B cell (primary cell): ENCODE measurements around the gene SLPI. TPM values are rescaled to one million over a fixed set of nuclear protein-coding genes. Genes with fewer than 3 reads are reported as not detected.

Experiments
- ATAC-seq: fragments of 200-7000 bp; cut with Tn5 transposase; one replicate; pipeline ENCODE4 v1.10.0; 2021; ENCODE audit warnings: low read depth, mild to moderate bottlenecking, moderate number of reproducible peaks, moderate library complexity
- CTCF ChIA-PET: fragments of 350-600 bp; sonication (Branson Sonifier 250); formaldehyde crosslinking; loops from one replicate; lab custom pipeline; 2021; ENCODE audit warnings: antibody characterized with exemption, inconsistent platforms; lab: Charles Lee
- POLR2A ChIA-PET: fragments of 350-600 bp; sonication (Branson Sonifier 250); formaldehyde crosslinking; loops from one replicate; lab custom pipeline; 2021; ENCODE audit warnings: antibody characterized with exemption; lab: Charles Lee
- DNase-seq: peaks from one replicate; pipeline ENCODE4 v3.0.0; 2013
- H2AFZ ChIP-seq: 2 replicates; pipeline ENCODE4 v1.6.1; 2012; ENCODE audit warnings: mild to moderate bottlenecking, low read depth, low read length; ENCODE audit not compliant: insufficient read depth, poor library complexity, severe bottlenecking
- H3K27ac ChIP-seq, 2 donors: 1 replicate in 1 of 2; 2 replicates in 1 of 2; pipeline ENCODE4 v1.5.1; 2012 to 2013; ENCODE audit warnings: low read length in 2 of 2, mild to moderate bottlenecking in 2 of 2, moderate library complexity in 1 of 2
- H3K27me3 ChIP-seq, 4 experiments: fragments of 200-600 bp in 1 of 4; sonication (generic) in 1 of 4; replicated peaks in 1 of 4; 1 replicate in 2 of 4; 2 replicates in 2 of 4; pipeline versions ENCODE4 v1.6.1 to v1.7.0; 2013 to 2016; ENCODE audit warnings: low read length in 3 of 4, mild to moderate bottlenecking in 2 of 4, mixed read lengths in 1 of 4, moderate library complexity in 1 of 4; ENCODE audit not compliant: insufficient read depth in 4 of 4, control insufficient read depth in 3 of 4; ENCODE audit errors: control extremely low read depth in 1 of 4
- H3K36me3 ChIP-seq, 2 experiments: replicated peaks in 1 of 2; 1 replicate in 1 of 2; 2 replicates in 1 of 2; pipeline versions ENCODE4 v1.6.1 to v1.7.1; 2013; ENCODE audit warnings: low read length in 1 of 2; ENCODE audit not compliant: insufficient read depth in 2 of 2, control insufficient read depth in 1 of 2; ENCODE audit errors: control extremely low read depth in 1 of 2, extremely low read depth in 1 of 2
- H3K4me1 ChIP-seq, 2 donors: fragments of 200-600 bp in 1 of 2; sonication (generic) in 1 of 2; 1 replicate in 1 of 2; 2 replicates in 1 of 2; pipeline versions ENCODE4 v1.5.1 to v1.6.1; 2013 to 2017; ENCODE audit warnings: low read length in 2 of 2; ENCODE audit not compliant: control insufficient read depth in 2 of 2, insufficient read depth in 2 of 2
- H3K4me2 ChIP-seq: replicated peaks from 2 replicates; pipeline ENCODE3; 2012; ENCODE audit warnings: mild to moderate bottlenecking, low read depth, low read length; ENCODE audit not compliant: poor library complexity, severe bottlenecking
- H3K4me3 ChIP-seq, 5 experiments: fragments of 200-600 bp in 1 of 5; sonication (generic) in 1 of 5; 1 replicate in 3 of 5; 2 replicates in 2 of 5; pipeline versions ENCODE4 v1.5.1 to v1.7.0; 2011 to 2016; ENCODE audit warnings: low read length in 4 of 5, mild to moderate bottlenecking in 4 of 5, low read depth in 2 of 5, control low read depth in 1 of 5, moderate library complexity in 1 of 5; ENCODE audit not compliant: insufficient read depth in 1 of 5; ENCODE audit errors: control extremely low read depth in 1 of 5, extremely low read depth in 1 of 5
- H3K79me2 ChIP-seq: fragments of 200-600 bp; sonication (generic); one replicate; pipeline ENCODE4 v1.6.0; 2016; ENCODE audit warnings: low read length; ENCODE audit not compliant: control insufficient read depth, insufficient read depth
- H3K9ac ChIP-seq: fragments of 200-600 bp; sonication (generic); 2 replicates; pipeline ENCODE4 v1.6.1; 2017; ENCODE audit warnings: mild to moderate bottlenecking, low read length, moderate library complexity
- H3K9me3 ChIP-seq, 3 donors: one replicate each; pipeline versions ENCODE4 v1.6.1 to v1.7.1; 2013; ENCODE audit warnings: low read length in 2 of 3; ENCODE audit not compliant: control insufficient read depth in 2 of 3, insufficient read depth in 1 of 3; ENCODE audit errors: control extremely low read depth in 1 of 3
- H4K20me1 ChIP-seq: 2 replicates; pipeline ENCODE4 v1.6.0; 2012; ENCODE audit warnings: mild to moderate bottlenecking, low read length; ENCODE audit not compliant: insufficient read depth, control insufficient read depth, poor library complexity, severe bottlenecking
- H3K27ac Mint-ChIP-seq: one replicate; pipeline ENCODE4 v1.8.0; 2021; ENCODE audit warnings: mixed read lengths
- H3K27me3 Mint-ChIP-seq: one replicate; pipeline ENCODE4 v1.8.0; 2021; ENCODE audit warnings: mixed read lengths
- H3K4me1 Mint-ChIP-seq: one replicate; pipeline ENCODE4 v1.8.0; 2021; ENCODE audit warnings: mixed read lengths
- H3K4me3 Mint-ChIP-seq: one replicate; pipeline ENCODE4 v1.8.0; 2021; ENCODE audit warnings: mixed read lengths
- H3K9me3 Mint-ChIP-seq: one replicate; pipeline ENCODE4 v1.8.0; 2022; ENCODE audit warnings: mixed read lengths; ENCODE audit not compliant: insufficient read depth
- CTCF ChIP-seq: fragments of 200-600 bp; IDR thresholded peaks from one replicate; pipeline ENCODE4 v1.8.0; 2022; ENCODE audit warnings: antibody characterized with exemption, mild to moderate bottlenecking
- EZH2 ChIP-seq: IDR thresholded peaks from 2 replicates; pipeline ENCODE4 v1.6.1; 2012; ENCODE audit warnings: borderline replicate concordance, low read depth, mild to moderate bottlenecking, moderate library complexity, low read length; ENCODE audit not compliant: insufficient read depth, poor library complexity, severe bottlenecking
- WGBS: methylation state at CpG from one replicate; pipeline ENCODE4 v1.1.5; 2013; ENCODE audit warnings: missing lambda C conversion rate; ENCODE audit not compliant: insufficient coverage; 5-methylcytosine and 5-hydroxymethylcytosine counted together
- intact Hi-C: fragments of 100-400 bp; cut with micrococcal nuclease; formaldehyde crosslinking; loops from one replicate; pipeline ENCODE4 v1.10.0; 2022
- polyA plus RNA-seq: library from polyadenylated mRNA; depleted of rRNA; stranded (reverse); fragments of >200 nt; gene quantifications from 2 replicates; pipeline ENCODE4 v1.2.3, GENCODE V29; 2012
- total RNA-seq, 2 donors: library from RNA; stranded (reverse); fragments of 120-200 nt in 1 of 2; gene quantifications; 1 replicate in 1 of 2; 2 replicates in 1 of 2; pipeline versions ENCODE4 v1.2.3 to v1.2.4, GENCODE V29; 2013 to 2022

SLPI gene
- total and polyA plus RNA-seq, 2 donors (not counting 1 experiment from before 2014, with no cell fraction given) = not detected

DNA sequence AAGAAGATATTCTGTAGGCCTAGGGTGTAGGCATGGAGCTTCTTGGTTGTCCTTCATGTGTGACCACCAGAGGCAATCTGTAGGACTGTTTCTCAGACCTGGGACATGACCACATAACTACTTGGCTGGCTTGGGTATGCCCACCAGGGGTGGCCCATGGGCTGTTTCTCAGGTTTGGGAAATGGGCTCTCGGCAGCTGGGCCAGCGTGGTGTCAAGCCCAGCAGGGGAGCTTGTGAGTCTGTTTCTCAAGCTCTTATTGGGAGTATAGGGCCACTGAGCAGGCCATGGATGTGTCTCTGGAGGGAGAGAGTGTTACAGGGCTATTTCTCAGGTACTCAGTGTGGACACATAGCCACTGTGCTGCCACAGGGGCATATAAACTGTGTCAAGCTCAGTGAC, 35.7 kb downstream of the SLPI start:
- H3K9me3 ChIP-seq = no peaks in the 10 kb centered on the region
- DNase-seq (no peak), ATAC-seq (no peak)
- H2AFZ ChIP-seq = no peak overlapping the region
- no peak overlapping the region for H3K9ac ChIP-seq
- H3K27ac ChIP-seq = no peak overlapping the region
- peaks cover 55% of the 10 kb centered on the region for H3K27me3 Mint-ChIP-seq
- WGBS = 91% methylated on average over 2 of the region's 2 CpGs
- no peaks in the 10 kb centered on the region for H3K79me2 ChIP-seq
- no peaks in the 10 kb centered on the region for H3K4me1 Mint-ChIP-seq
- no peaks in the 10 kb centered on the region for H4K20me1 ChIP-seq
- POLR2A ChIA-PET = no interaction called here
- H3K27me3 ChIP-seq = peaks cover 0 to 9% (median 4%) of the 10 kb centered on the region in 4 experiments
- no peak overlapping the region for H3K4me2 ChIP-seq
- H3K9me3 Mint-ChIP-seq = peaks cover 2% of the 10 kb centered on the region
- intact Hi-C loops = no loop called here
- H3K36me3 ChIP-seq = no peaks in the 10 kb centered on the region
- no peak overlapping the region for H3K4me3 ChIP-seq
- H3K4me1 ChIP-seq = no peaks in the 10 kb centered on the region
- no peak overlapping the region for H3K4me3 Mint-ChIP-seq
- CTCF ChIA-PET = no interaction called here
- no peak overlapping the region for H3K27ac Mint-ChIP-seq
- TF ChIP-seq EZH2 (no peak), CTCF (no peak)

GRCh38 chr20:45218124-45218523, 36.2 kb downstream of the SLPI start:
- 69% methylated on average over 3 of the region's 4 CpGs for WGBS

More at GRCh38 chr20:45218124-45218523, 36.2 kb downstream of the SLPI start:
- ChIA-PET POLR2A (no interaction called here), CTCF (no interaction called here)
- Histone ChIP-seq H3K4me2 (no peak overlapping the region), H3K9ac (no peak overlapping the region), H3K9me3 (no peaks in the 10 kb centered on the region), H2AFZ (no peak overlapping the region), H4K20me1 (no peaks in the 10 kb centered on the region), H3K4me1 (no peaks in the 10 kb centered on the region), H3K27ac (no peak overlapping the region), H3K27me3 (peaks cover 0 to 9% (median 4%) of the 10 kb centered on the region in 4 experiments), H3K36me3 (no peaks in the 10 kb centered on the region), H3K79me2 (no peaks in the 10 kb centered on the region), H3K4me3 (no peak overlapping the region)
- Mint-ChIP-seq H3K4me3 (no peak overlapping the region), H3K4me1 (no peaks in the 10 kb centered on the region), H3K9me3 (peaks cover 2% of the 10 kb centered on the region), H3K27me3 (peaks cover 55% of the 10 kb centered on the region), H3K27ac (no peak overlapping the region)
- DNase-seq (no peak), ATAC-seq (no peak)
- no peak for TF ChIP-seq CTCF
- no peak for TF ChIP-seq EZH2
- intact Hi-C loops = no loop called here
